Measurements from ENCODE around the gene MRTFB.
A peak's percentile ranks its signal among the peaks of the same experiment; 100 is the strongest.

The MRTFB gene

GRCh38 chr16:14244196-14245010, 173.3 kb downstream of the MRTFB start:
- DNase-seq = no peak

GRCh38 chr16:14248791-14249190, 177.7 kb downstream of the MRTFB start:
- no peak for DNase-seq

GRCh38 chr16:14249291-14250032, 178.3 kb downstream of the MRTFB start:
- DNase-seq = peak; percentile 41 to 48

GRCh38 chr16:14251419-14251818, 180.3 kb downstream of the MRTFB start:
- DNase-seq = no peak

GRCh38 chr16:14252860-14253259, 181.7 kb downstream of the MRTFB start:
- DNase-seq = no peak

- DNase-seq = no peak
These were observed 191.9 kb downstream of the MRTFB start for GRCh38 chr16:14263011-14263410.

GRCh38 chr16:14263769-14264168, 192.7 kb downstream of the MRTFB start:
- DNase-seq = no peak

GRCh38 chr16:14264327-14264943, 193.3 kb downstream of the MRTFB start:
- no peak for DNase-seq

- no peak for DNase-seq
These were observed 197.0 kb downstream of the MRTFB start for GRCh38 chr16:14268073-14268472.

GRCh38 chr16:14275934-14276333, 204.8 kb downstream of the MRTFB start:
- no peak for DNase-seq

GRCh38 chr16:14278749-14279148, 207.6 kb downstream of the MRTFB start:
- DNase-seq = no peak

- DNase-seq = no peak
These were observed 209.4 kb downstream of the MRTFB start for GRCh38 chr16:14280541-14280940.

- DNase-seq = no peak
These were observed 212.7 kb downstream of the MRTFB start for GRCh38 chr16:14283786-14284185.

- no peak for DNase-seq
These were observed 213.3 kb downstream of the MRTFB start for GRCh38 chr16:14284371-14284770.

- no peak for DNase-seq
These were observed 213.9 kb downstream of the MRTFB start for GRCh38 chr16:14284930-14285512.

GRCh38 chr16:14285513-14286367, 214.6 kb downstream of the MRTFB start:
- peak; percentile 92 to 95 for DNase-seq

GRCh38 chr16:14286368-14287230, 215.5 kb downstream of the MRTFB start:
- no peak for DNase-seq

- DNase-seq = no peak
These were observed 218.7 kb downstream of the MRTFB start for GRCh38 chr16:14289692-14290340.

GRCh38 chr16:14291286-14291685, 220.2 kb downstream of the MRTFB start:
- no peak for DNase-seq

- no peak for DNase-seq
These were observed 221.1 kb downstream of the MRTFB start for GRCh38 chr16:14292051-14292825.

Measured in activated CD4-positive, alpha-beta T cell treated with anti-CD3 and anti-CD28 coated beads, Interleukin-2, amount 50 U/mL, for 4 hours (primary cell).